IMR-90 (cell line): ENCODE measurements around the gene SSH2.

Experiments
- BHLHE40 ChIP-seq: fragments of 150-350 bp; IDR thresholded peaks from 2 replicates; pipeline ENCODE4 v1.6.1; 2016; ENCODE audit warnings: mild to moderate bottlenecking, low read depth, low read length
- CEBPB ChIP-seq: IDR thresholded peaks from 2 replicates; pipeline ENCODE4 v1.6.1; 2012; ENCODE audit warnings: low read depth, low read length, improper control_type of control experiment
- CTCF ChIP-seq: conservative IDR thresholded peaks from 2 replicates; pipeline ENCODE4 v1.5.1; 2012; ENCODE audit warnings: mild to moderate bottlenecking, low read depth, low read length, improper control_type of control experiment
- ELK1 ChIP-seq: fragments of 150-350 bp; IDR thresholded peaks from 2 replicates; pipeline ENCODE4 v1.6.1; 2016; ENCODE audit warnings: low read depth, mild to moderate bottlenecking, low read length, moderate library complexity, borderline replicate concordance
- MAFK ChIP-seq: IDR thresholded peaks from 2 replicates; pipeline ENCODE4 v1.6.1; 2012; ENCODE audit warnings: low read depth, low read length, improper control_type of control experiment
- MAZ ChIP-seq: IDR thresholded peaks from 2 replicates; pipeline ENCODE4 v1.6.1; 2012; ENCODE audit warnings: low read depth, mild to moderate bottlenecking, low read length, improper control_type of control experiment, moderate library complexity, borderline replicate concordance
- MXI1 ChIP-seq: IDR thresholded peaks from 2 replicates; pipeline ENCODE4 v1.6.1; 2012; ENCODE audit warnings: low read depth, mild to moderate bottlenecking, low read length, moderate library complexity, borderline replicate concordance
- NFE2L2 ChIP-seq: fragments of 150-350 bp; IDR thresholded peaks from 2 replicates; pipeline ENCODE4 v1.6.1; 2016; ENCODE audit warnings: low read depth, mild to moderate bottlenecking, low read length
- POLR2A ChIP-seq: IDR thresholded peaks from 2 replicates; pipeline ENCODE4 v1.6.1; 2012; ENCODE audit warnings: mild to moderate bottlenecking, low read depth, low read length
- RAD21 ChIP-seq: IDR thresholded peaks from 2 replicates; pipeline ENCODE4 v1.6.1; 2012; ENCODE audit warnings: low read length, improper control_type of control experiment
- RFX5 ChIP-seq: IDR thresholded peaks from 2 replicates; pipeline ENCODE4 v1.8.0; 2012; ENCODE audit warnings: low read depth, mild to moderate bottlenecking, low read length, moderate library complexity
- SMC3 ChIP-seq: fragments of 150-350 bp; IDR thresholded peaks from 2 replicates; pipeline ENCODE4 v1.6.1; 2016; ENCODE audit warnings: low read depth, mild to moderate bottlenecking, antibody characterized with exemption, low read length, moderate library complexity
- USF2 ChIP-seq: fragments of 150-350 bp; IDR thresholded peaks from 2 replicates; pipeline ENCODE4 v1.6.1; 2017; ENCODE audit warnings: mild to moderate bottlenecking, antibody characterized with exemption, low read length, low read depth

- no peak for TF ChIP-seq RFX5
- no peak for TF ChIP-seq CTCF
- TF ChIP-seq POLR2A, result no peak
- TF ChIP-seq MXI1, result no peak
- TF ChIP-seq MAFK, result no peak
- no peak for TF ChIP-seq NFE2L2
- TF ChIP-seq BHLHE40, result no peak
- no peak for TF ChIP-seq SMC3
- TF ChIP-seq CEBPB, result no peak
- no peak for TF ChIP-seq USF2
- no peak for TF ChIP-seq RAD21
- no peak for TF ChIP-seq MAZ
- TF ChIP-seq ELK1, result no peak
These were observed 252.2 kb downstream of the SSH2 start for GRCh38 chr17:29677824-29678223.
